ENCODE results near the gene NAT14. TPM values are rescaled to one million over a fixed set of nuclear protein-coding genes. Genes with fewer than 3 reads are reported as not detected.
"Not testable (repeated sequence)": the region's sequence is repeated elsewhere in the genome, so short reads cannot be mapped to it uniquely, and the experiment has no call there.

Gene NAT14
- total RNA-seq (2014; rRNA removed; shearing (Covaris generic)) = 28.9 and 34.9 TPM in 2 replicates

- DNase-seq (ENCODE audit: low spot score) = peak; percentile 71
Measured at GRCh38 chr19:55484593-55485438, at the start of gene NAT14. Gene NAT14, plus strand, starts transcription at chr19:55485188. Its CDS starts 521 bp downstream, at chr19:55485709.

- no peak for DNase-seq (ENCODE audit: low spot score)
Measured at GRCh38 chr19:55436847-55437246, 48.1 kb upstream of the NAT14 start.

GRCh38 chr19:55437410-55437809 lies 47.6 kb upstream of the NAT14 start:
- DNase-seq (ENCODE audit: low spot score) = peak; percentile 92

GRCh38 chr19:55439052-55439451 lies 45.9 kb upstream of the NAT14 start:
- DNase-seq (ENCODE audit: low spot score) = no peak

GRCh38 chr19:55440411-55441105 lies 44.4 kb upstream of the NAT14 start:
- DNase-seq (ENCODE audit: low spot score) = no peak

- DNase-seq (ENCODE audit: low spot score) = no peak
Measured at GRCh38 chr19:55441319-55441691, 43.7 kb upstream of the NAT14 start.

- no peak for DNase-seq (ENCODE audit: low spot score)
Measured at GRCh38 chr19:55441692-55442321, 43.2 kb upstream of the NAT14 start.

GRCh38 chr19:55442372-55442961 lies 42.5 kb upstream of the NAT14 start:
- no peak for DNase-seq (ENCODE audit: low spot score)

GRCh38 chr19:55443045-55443823 lies 41.8 kb upstream of the NAT14 start, which contains the start of gene SHISA7:
Gene SHISA7, minus strand, starts transcription at chr19:55443300. Its CDS starts 437 bp downstream, at chr19:55442863.
- DNase-seq (ENCODE audit: low spot score) = no peak

GRCh38 chr19:55443824-55444480 lies 41.0 kb upstream of the NAT14 start:
- DNase-seq (ENCODE audit: low spot score) = no peak

GRCh38 chr19:55444646-55445045 lies 40.3 kb upstream of the NAT14 start:
- DNase-seq (ENCODE audit: low spot score) = no peak

- DNase-seq (ENCODE audit: low spot score) = no peak
Measured at GRCh38 chr19:55446060-55446459, 38.9 kb upstream of the NAT14 start.

GRCh38 chr19:55447421-55448174 lies 37.4 kb upstream of the NAT14 start:
- DNase-seq (ENCODE audit: low spot score) = peak; percentile 50

- DNase-seq (ENCODE audit: low spot score) = not testable (repeated sequence)
Measured at GRCh38 chr19:55448175-55448490, 36.9 kb upstream of the NAT14 start.

GRCh38 chr19:55449469-55449868 lies 35.5 kb upstream of the NAT14 start:
- no peak for DNase-seq (ENCODE audit: low spot score)

GRCh38 chr19:55451163-55451964 lies 33.6 kb upstream of the NAT14 start:
- no peak for DNase-seq (ENCODE audit: low spot score)

GRCh38 chr19:55451965-55452748 lies 32.8 kb upstream of the NAT14 start:
- DNase-seq (ENCODE audit: low spot score) = no peak

GRCh38 chr19:55452749-55453346 lies 32.1 kb upstream of the NAT14 start:
- peak; percentile 27 for DNase-seq (ENCODE audit: low spot score)

Data from HT-29 (cell line).